ENCODE measurements around the gene C1QL2. TPM values are rescaled to one million over a fixed set of nuclear protein-coding genes. Genes with fewer than 3 reads are reported as not detected.

The C1QL2 gene
- total RNA-seq: not detected
- long read RNA-seq: 0 reads

DNA sequence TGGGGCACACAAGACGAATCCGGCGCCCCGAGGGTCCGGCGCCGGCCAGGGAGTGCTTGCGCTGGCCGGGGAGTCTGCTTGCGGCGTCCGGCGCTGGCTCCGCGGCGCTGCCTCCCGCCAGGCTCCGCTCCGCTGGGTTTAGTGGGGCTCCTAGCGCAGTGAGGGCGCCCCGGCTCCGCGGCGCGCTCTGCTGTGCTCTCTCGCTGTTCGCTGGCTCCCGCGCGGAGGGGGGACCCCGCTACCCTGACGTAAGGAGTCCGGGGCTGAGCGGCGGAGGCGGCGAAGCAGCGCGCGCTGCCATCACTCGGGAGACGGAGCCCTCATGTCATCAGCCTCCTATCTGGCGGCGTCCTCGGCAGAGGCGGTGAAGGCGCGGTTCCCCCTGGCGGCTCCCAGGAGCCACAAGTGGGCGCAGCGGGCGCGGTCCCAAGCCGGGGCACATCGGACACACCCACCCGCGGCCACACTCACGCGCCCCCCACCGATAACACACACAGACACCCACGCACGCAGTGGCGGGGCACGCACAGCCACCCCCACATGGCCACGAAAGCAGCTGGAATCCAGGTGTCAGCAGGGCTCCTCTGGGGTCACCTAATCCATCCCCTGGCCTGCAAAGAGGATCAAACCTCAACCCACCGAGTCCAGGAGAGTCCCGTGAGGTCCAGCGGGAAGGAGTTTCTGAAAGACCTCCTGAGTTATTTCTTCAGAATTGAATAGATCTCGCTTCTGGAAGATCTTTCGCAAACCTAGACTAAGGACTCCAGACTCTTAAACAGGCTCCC is at the start of gene C1QL2:
C1QL2 (minus strand) TSS at position 189 of the 785 bp plus-strand sequence. CDS start 482 bp downstream, outside the sequence.
- no peak for ATAC-seq
- no peak for DNase-seq
- intact Hi-C loops (cut with DNase I, micrococcal nuclease): no loop called here

DNA sequence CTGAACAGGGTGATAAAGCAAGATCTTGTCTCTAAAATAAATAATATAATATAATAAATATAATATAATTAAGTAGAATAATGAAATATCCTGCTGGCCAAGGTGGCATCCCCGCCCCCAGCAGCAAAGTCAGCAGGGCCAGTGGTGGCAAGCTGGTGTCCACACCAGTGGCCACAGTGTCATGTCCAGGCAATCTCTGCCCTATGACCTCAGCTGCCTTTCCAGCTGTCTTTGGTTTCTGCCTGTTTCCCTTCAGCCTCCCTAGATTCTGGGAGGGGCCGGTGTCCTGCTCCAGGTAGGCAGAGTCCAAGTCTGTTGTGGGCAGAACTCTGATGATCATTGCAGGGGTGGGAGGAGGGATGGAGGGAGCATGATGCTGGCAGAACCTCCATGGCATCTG is 48.9 kb upstream of the C1QL2 start:
- DNase-seq (peak in 1 of 2 donors; percentile 1), ATAC-seq (no peak)
- intact Hi-C loops (cut with DNase I, micrococcal nuclease): no loop called here

DNA sequence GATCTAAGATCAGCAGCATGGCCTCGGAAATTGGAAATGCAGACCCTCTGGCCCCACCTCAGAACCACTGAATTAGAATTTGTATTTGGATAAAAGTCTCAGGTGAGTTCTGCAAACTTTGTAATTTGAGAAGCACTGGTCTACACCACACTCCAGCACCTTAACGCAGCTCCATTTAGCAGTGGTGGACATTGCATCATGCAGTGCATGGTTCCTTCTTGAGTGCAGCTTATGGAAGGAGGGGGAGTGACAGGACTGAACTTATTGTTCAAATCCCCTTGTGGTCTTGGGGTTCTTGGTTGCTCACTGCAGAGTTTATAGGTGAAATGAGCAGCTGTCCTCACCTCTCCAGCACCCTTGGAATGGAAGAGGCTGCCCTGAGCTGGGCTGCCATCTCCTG is 47.6 kb upstream of the C1QL2 start:
- ATAC-seq (no peak), DNase-seq (no peak)
- intact Hi-C loops (cut with DNase I, micrococcal nuclease): no loop called here

DNA sequence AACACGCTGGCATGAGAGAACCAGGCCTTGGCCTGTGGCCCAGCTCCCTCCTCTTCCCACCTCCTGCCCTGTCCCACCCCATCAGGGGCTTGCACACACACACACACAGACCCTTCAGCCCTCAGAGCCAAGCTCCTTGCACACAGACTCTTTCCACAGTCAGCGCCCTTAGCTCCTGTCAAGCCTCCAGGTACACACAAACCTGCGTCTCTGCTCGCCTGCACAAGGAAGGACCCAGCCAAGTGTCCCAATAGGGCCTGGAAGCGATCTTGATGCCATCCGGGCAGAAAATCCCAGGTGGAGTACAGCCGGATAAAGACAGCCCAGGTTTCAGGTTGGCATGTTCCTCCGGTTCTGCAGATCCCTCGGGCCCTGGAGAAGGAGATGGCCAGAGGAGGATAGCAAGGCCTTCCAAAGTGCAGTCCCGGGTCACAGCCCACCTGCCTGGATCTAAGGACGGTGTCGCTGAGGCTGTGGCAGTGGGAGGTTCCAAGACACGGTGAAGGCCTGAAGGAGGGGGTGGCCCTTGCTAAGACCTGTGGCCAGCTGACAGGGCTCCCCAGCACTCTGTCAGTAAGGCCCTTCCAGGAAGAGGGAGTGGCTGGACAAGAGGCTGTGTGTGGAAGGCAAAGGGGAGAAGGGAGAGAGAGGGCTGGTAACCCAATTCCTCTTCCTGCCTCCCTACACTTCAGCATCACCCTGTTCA is 46.6 kb upstream of the C1QL2 start:
- ATAC-seq: no peak
- intact Hi-C loops (cut with DNase I, micrococcal nuclease): no loop called here
- DNase-seq: no peak

DNA sequence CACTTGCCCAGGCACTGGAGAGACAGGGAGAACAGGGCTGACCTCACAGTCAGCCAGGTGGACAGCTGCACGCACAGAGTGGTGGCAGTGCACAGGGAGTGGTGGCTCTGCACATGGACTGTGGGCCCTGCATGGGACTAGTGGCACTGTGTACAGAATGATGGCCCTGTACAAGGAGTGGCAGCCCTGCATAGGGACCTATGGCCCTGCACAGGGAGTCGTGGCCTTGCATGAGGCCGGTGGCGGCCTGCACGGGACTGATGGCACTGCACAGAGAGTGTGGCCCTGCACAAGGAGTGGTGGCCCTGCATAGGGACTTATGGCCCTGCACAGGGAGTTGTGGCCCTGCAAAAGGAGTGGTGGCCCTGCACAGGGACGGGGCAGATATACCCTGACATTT is 46.0 kb upstream of the C1QL2 start:
- DNase-seq (no peak), ATAC-seq (no peak)
- intact Hi-C loops (cut with DNase I, micrococcal nuclease): no loop called here

DNA sequence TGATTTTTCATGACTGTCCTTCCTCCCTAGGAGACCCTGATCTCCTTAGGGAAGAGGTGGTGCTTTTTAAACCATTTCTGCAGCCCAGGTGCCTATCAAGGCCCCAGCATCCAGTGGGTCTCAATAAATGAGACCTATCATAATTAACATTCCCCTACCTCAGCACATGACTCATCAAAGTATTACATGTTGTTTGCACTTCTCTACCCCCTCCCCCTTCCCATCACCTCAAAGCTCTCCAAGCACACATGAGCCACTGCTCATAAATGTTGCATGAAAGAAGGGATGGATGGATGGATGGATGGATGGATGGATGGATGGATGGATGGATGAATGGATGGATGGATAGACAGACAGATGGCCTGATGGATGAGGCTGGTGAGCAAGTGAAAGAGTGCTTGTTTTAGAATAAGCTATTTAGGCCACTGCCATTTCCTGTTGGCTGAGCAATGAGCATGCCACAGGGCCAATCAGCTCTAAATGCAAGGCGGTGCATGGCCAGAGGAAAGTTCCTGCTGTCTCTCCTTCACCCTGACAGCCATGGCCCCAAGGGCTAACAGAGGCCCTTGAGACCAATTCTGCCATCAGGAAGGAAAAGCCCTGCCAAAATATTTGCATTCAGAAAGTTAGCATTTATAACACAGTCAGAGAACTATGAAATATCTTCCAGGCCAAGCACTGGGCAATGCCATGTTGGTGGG is 44.2 kb upstream of the C1QL2 start:
- intact Hi-C loops (cut with DNase I, micrococcal nuclease): no loop called here
- ATAC-seq (no peak), DNase-seq (no peak)

DNA sequence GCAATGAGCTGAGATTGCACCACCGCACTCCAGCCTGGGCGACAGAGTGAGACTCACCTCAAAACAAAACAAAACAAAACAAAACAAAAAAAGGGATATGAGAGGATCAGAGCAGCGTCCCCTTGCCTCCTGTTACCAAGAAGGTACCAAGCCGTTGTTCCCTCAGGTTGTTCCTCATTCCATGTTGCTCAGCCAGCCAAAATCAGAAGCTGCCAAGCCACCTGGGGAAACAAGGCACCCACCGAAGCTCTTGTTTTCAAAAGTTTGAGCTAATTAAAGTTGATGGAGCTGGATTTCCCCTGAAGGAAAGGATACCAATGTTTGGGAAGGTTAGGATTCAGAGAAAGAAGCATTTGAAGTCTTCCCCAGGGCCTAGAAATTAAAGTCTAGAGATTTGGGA is 43.3 kb upstream of the C1QL2 start:
- DNase-seq: no peak
- no peak for ATAC-seq
- intact Hi-C loops (cut with DNase I, micrococcal nuclease): no loop called here

DNA sequence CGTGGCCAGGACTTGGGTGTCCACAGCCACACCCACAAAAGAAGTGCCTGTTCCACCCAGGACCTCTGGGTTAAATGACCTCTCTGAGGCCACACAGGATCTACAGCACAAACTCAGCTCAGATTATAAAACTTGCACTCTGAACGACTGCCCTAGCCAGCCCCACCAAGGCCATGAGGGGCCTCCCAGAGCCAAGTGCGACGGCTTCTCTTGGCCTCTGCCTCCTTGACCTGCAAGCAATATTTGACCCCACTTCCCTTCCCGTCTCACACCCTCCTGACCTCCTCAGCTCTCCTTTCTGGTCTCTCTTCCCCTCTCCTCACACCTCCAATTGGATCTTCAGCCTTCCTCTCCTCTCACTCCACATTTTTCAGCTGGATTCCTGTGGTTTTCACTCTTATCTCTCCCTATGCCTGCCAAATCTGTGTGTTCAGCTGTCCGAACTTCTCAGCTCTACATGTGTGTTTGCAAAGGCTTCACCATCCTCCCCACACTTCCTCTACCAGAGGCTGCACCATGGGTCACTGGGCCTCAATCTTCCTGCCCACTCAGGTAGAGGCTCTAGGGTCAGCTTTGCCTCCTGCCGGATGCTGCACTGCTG is 39.8 kb upstream of the C1QL2 start:
- ATAC-seq: no peak
- no peak for DNase-seq
- intact Hi-C loops (cut with DNase I, micrococcal nuclease): no loop called here

DNA sequence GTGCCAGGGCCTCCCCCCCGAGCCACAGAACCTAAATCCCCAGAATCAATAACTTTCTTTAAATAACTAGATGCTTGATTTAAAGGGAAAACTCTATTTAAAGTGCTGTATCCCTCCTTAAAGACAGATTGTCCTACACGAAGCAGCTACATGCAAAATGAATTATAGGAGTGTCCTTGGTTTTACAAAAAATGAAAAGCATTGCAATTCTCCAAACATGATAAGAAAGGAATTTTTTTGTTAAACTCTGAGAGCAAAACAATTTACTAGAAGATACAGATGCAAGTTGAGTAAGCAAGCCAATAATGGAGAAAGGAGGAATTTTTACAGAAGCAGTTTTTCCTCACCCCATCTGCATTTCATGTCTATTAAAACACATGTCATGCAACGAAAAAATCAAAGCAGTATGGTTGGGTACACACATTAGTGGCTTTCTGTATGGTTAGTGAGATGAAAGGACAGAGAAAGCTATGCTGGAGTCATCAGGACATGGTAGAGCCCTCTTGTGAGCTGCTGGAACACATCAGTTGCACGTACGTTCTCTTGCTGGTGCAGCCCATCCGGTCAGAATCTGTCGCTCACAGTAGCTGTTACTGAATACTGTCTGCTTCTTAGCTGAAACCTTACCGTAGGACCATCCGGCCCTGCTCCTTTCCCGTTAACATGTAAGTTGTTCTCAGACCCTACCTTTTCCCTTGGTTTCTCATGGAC is 39.1 kb upstream of the C1QL2 start:
- ATAC-seq: no peak
- intact Hi-C loops (cut with DNase I, micrococcal nuclease): no loop called here
- DNase-seq: peak in 1 of 2 donors; percentile 1

DNA sequence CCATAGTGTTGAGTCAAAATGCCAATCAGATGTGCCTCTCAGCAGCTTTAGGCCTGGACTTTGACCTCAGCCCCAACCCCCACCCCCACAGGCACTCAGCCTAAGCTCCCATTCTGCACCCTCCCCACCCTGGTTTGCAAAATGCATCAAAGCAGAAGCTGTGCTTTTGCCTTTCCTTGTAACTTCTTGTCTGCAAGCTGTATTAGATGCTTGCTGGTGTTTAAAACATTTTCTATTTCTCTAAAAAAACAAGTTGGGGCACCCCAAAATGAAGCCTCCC is 38.5 kb upstream of the C1QL2 start:
- intact Hi-C loops (cut with DNase I, micrococcal nuclease): no loop called here
- DNase-seq (peak in 1 of 2 donors; percentile 1), ATAC-seq (no peak)

DNA sequence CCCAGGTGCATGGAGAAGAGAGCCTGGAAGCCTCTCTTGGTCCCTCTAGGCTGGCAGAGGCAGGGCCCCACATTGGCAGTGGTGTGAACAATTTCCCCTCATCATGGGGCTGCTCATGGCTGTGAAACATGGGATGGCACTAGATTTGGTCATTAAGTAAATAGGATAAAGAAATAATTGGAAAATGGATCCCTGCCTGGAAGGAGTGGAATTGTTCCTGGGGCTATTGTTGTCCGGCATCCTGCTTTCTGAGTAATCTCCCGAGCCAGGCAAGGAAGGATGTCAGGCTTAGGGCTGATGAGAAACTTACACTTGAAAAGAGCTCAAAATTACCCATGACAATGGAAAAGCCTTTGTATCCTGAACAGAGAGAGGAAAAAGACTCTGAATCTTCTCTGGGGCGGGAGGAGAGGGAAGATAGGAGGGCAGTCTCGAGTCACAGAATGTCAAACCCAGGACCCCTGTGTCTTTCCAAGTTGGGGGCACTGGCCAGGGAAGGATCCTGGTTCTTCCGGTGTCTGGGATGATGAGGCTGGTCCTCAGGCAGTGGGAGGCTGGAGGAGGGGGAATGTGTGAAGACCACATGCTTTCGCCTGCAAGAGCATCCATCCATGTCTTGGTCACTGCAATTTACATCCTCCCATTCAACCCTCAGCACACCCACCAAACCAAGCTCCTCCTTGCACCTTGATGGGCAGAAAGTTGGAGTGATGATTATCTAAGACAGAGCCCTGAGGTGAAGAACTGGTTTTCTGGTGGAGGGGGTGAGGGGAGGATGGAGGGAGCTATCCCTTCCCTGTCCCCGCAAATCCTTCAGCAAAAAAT is 38.0 kb upstream of the C1QL2 start:
- ATAC-seq (no peak), DNase-seq (peak in 1 of 2 donors; percentile 2)
- intact Hi-C loops (cut with DNase I, micrococcal nuclease): no loop called here

DNA sequence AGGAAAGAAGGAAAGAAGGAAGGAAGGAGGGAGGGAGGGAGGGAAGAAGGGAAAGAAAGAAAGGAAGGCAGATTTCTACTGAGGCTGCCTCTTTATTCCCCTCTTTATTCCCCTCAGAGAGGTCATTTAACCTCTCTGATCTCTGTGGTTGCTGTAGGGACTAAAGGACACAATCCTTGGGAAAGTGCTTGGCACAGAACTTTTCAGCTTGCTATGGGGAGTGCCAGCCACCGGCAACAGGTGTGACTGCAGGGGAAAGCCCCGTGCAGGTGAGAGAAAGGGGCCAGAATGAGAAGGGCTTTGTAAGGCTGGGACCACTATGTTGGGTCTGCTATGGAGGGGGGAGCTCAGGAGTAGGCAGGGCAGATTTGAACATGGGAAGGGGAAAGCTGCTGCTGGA is 37.3 kb upstream of the C1QL2 start:
- intact Hi-C loops (cut with DNase I, micrococcal nuclease): no loop called here
- ATAC-seq: no peak

DNA sequence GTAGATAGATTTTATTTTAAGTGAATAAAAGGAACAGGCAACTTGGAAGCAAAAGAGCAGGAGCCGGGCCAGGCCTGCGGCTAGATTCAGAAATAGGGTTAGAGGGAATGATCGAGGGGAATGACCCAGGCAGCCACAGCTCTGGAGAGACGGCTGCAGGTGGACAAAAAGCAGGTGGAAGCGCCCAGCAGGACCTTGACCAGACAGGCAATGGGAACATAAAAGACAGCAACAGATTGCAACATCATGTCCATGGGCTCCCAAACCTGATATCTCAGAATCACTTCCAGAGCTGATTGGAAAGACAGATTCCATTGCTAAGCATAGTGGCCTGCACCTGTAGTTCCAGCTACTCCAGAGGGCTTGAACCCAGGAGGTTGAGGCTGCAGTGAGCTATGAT is 36.5 kb upstream of the C1QL2 start:
- ATAC-seq: no peak
- intact Hi-C loops (cut with DNase I, micrococcal nuclease): no loop called here
- no peak for DNase-seq

More for the DNA sequence above, 37.3 kb upstream of the C1QL2 start:
- peak in 1 of 2 donors; percentile 1 for DNase-seq

DNA sequence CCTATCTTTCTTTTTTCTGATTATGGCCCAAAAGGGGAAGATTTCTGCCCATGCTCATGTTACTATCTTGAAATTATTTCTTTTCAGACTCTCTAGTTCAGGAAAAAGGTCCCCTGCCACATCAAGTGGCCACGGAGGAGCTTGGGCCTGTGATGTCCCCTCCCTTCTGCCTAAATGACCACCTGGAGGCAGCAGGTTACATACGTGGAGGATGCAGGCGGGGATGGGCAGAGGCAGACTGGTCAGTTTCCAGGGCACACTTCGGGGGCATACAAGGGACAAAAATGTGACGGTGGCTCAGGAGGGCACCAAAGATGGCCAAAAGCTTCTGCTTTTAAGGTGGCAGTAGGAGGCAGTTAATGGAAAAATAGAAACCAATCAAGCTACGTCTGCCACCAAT is 34.3 kb upstream of the C1QL2 start:
- intact Hi-C loops (cut with DNase I, micrococcal nuclease): no loop called here
- ATAC-seq: no peak
- no peak for DNase-seq

DNA sequence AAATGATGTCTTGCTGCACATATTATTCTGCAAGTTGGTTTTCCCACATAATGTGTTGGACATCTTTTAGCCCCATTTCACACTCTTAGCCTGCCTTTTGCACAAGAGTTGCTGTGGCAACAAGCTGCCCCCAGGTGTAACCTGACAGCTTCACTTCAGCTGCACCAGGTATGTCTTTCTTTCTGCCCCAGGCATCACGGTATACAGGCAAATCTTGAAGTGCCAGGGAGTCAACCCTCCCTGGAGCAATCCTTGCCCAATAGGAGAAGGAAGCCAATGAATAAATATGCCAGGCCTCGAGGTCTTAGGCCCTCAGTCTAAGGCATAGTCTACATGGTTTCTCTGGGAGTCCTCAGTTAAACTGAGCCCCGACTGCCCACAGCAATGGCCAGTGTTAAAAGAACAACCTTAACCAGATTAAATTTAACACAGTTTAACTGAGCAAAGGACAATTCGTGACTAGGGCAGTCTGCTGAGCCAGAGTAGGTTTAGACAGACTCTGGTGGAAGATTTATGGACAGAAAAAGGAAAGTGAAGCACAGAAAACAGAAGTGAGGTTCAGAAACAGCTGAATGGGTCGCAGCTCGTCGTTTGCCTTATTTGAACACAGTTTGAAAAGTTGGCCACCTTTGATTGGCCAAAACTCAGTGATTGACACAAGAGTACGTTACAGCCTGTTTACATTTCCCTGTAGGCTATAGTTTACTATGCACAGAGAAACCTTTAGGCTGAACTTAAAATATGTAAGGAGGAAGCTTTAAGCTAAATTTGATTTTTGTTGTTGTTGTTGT is 32.0 kb upstream of the C1QL2 start:
- intact Hi-C loops (cut with DNase I, micrococcal nuclease): no loop called here
- ATAC-seq (no peak), DNase-seq (no peak)

DNA sequence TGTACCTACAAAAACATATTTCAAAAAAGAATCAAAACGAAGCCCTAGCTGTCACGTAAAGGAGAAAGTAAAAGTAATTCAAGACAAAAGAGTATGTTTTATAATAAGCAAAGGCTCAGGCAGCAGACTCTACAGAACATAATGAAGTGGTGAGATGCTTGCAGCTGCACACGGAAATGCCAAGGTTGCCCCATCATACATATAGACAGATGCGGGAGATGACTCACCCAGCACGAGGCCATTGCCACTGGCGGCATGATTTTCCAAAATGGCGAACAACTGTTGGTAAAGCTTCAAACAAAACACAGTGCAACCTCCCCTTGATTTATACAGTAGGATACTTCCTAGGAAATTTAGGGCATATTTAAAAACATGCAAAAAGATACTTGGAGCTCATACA is 26.0 kb upstream of the C1QL2 start:
- intact Hi-C loops (cut with DNase I, micrococcal nuclease): no loop called here
- no peak for ATAC-seq
- no peak for DNase-seq

DNA sequence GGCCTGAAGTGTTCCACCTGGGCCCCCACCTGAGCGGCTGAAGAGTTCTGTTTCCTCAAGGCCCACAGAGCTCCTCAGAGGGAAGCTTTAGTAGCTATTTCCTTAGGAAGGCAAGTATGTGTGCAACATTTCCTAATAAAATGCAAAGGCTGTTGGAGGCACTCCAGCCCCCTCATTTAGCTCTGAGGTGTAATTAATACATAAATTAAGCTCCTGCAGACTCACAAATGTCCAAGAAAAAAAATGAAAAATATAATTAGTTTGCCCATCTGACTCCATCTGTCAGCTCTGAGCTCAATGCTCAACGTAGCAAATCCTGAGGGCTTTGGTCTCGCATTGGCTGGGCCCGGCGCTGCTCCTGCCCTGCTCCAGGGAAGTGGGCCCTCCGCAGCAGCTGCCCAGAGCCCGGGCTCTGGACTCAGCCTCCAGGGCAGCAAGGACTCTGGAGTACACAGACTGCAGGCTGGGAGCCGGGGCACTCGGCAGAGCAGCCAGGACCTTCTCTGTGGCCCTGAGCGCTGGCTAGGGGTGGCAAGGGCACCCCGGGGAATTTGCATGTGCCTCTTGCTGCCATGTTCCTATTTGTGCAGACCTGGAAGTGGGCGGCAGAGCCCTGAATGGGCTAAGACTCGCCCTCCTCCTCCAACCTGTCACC is 23.4 kb upstream of the C1QL2 start:
- no peak for DNase-seq
- intact Hi-C loops (cut with DNase I, micrococcal nuclease): no loop called here
- ATAC-seq: no peak
